OCI-LY3 (cell line): ENCODE results near the gene AQP5.

Source experiments
- CTCF ChIP-seq: fragments of 200-600, 300-600 bp; sonication (generic); IDR thresholded peaks from 2 replicates; pipeline ENCODE4 v1.5.1; 2014; ENCODE audit warnings: antibody characterized with exemption, low read length, low read depth
- EZH2phosphoT487 ChIP-seq: fragments of 200-600 bp; shearing (Covaris generic); IDR thresholded peaks from 2 replicates; pipeline ENCODE4 v1.6.1; 2018; ENCODE audit warnings: antibody characterized with exemption, mixed run types, low read depth

GRCh38 chr12:49980501-49981349, 19.1 kb downstream of the AQP5 start:
- no peak for TF ChIP-seq CTCF
- no peak for TF ChIP-seq EZH2phosphoT487
